Heart left ventricle (tissue), 16 donors: Measurements from ENCODE around the gene TTC22. TPM values are rescaled to one million over a fixed set of nuclear protein-coding genes. Genes with fewer than 3 reads are reported as not detected.

ENCODE experiments used
- ATAC-seq, 4 donors: fragments of 200-7000 bp; cut with Tn5 transposase; one replicate each; pipeline ENCODE4 v1.9.1; 2020 to 2022; ENCODE audit warnings: moderate library complexity in 4 of 4, mild to moderate bottlenecking in 3 of 4, moderate number of reproducible peaks in 1 of 4
- DNase-seq, 5 donors: peaks; one replicate each; pipeline ENCODE4 v3.0.0-alpha.2; 2020
- H3K27ac ChIP-seq, 12 donors: fragments of 200-600 bp; sonication (generic) in 4 of 12; one replicate each; pipeline versions ENCODE4 v1.5.0 to v1.8.0; 2016 to 2022; ENCODE audit warnings: mild to moderate bottlenecking in 2 of 12
- H3K27me3 ChIP-seq, 9 donors: fragments of 200-600 bp; sonication (generic) in 2 of 9; one replicate each; pipeline versions ENCODE4 v1.5.1 to v1.8.0; 2016 to 2022; ENCODE audit warnings: mild to moderate bottlenecking in 3 of 9
- H3K36me3 ChIP-seq, 9 donors: fragments of 200-600 bp; sonication (generic) in 2 of 9; one replicate each; pipeline versions ENCODE4 v1.5.0 to v1.8.0; 2018 to 2022; ENCODE audit warnings: mild to moderate bottlenecking in 2 of 9
- H3K4me1 ChIP-seq, 12 donors: fragments of 200-600 bp; sonication (generic) in 4 of 12; one replicate each; pipeline versions ENCODE4 v1.5.0 to v1.8.0; 2016 to 2022; ENCODE audit warnings: mild to moderate bottlenecking in 3 of 12
- H3K4me3 ChIP-seq, 12 donors: fragments of 200-600 bp; sonication (generic) in 4 of 12; one replicate each; pipeline versions ENCODE4 v1.5.0 to v1.8.0; 2017 to 2022; ENCODE audit warnings: mild to moderate bottlenecking in 9 of 12, moderate library complexity in 4 of 12
- H3K9me3 ChIP-seq, 12 donors: fragments of 200-600 bp; sonication (generic) in 4 of 12; one replicate each; pipeline versions ENCODE4 v1.5.0 to v1.8.0; 2016 to 2022; ENCODE audit warnings: mild to moderate bottlenecking in 1 of 12
- POLR2A ChIP-seq, 2 donors: fragments of 450-650 bp; IDR thresholded peaks; one replicate each; pipeline ENCODE4 v1.6.1; 2017; ENCODE audit warnings: antibody characterized with exemption in 2 of 2, mild to moderate bottlenecking in 2 of 2, moderate library complexity in 2 of 2
- WGBS, 4 donors: extraction: QIAGEN DNeasy Blood & Tissue Kit in 2 of 4; methylation state at CpG; one replicate each; pipeline versions ENCODE4 v1.1.5 to v1.1.7; 2013 to 2018; 5-methylcytosine and 5-hydroxymethylcytosine counted together
- intact Hi-C, 10 donors: fragments of 100-400 bp; cut with DNase I; formaldehyde crosslinking; loops; one replicate each; pipeline versions ENCODE4 v1.11.1 to v1.14.2; 2022
- polyA plus RNA-seq, 2 donors: library from polyadenylated mRNA; stranded (reverse); fragments of 200-250 nt; gene quantifications; one replicate each; pipeline ENCODE4 v1.2.3, GENCODE V29; 2013
- total RNA-seq, 9 donors: library from RNA; depleted of rRNA in 2 of 9; stranded (reverse); fragments of >200 nt in 2 of 9; fragmentation: NEBNext Ultra II Directional in 3 of 9; extraction: Animal tissue kit (Norgen Biotek cat#: 25700) in 3 of 9; gene quantifications; one replicate each; pipeline versions ENCODE4 v1.1.0 to v1.2.4, GENCODE V29; 2016 to 2023
- TF ChIP-seq, protein P1 (sequence below), 12 donors: fragments of 200-600 bp; sonication (generic) in 4 of 12; IDR thresholded peaks; one replicate each; pipeline versions ENCODE4 v1.5.0 to v1.8.0; 2018 to 2022; ENCODE audit warnings: antibody characterized with exemption in 12 of 12, mild to moderate bottlenecking in 5 of 12
- donor health status: ischemic (EF 13 %, LVEDD 7.1; RV severe dilation, severe dysfunction).
- donor health status: healthy with polysubstance abuse.
- donor health status: DM: no; HTN: yes; CAD: no.
- donor health status: DM: no; HTN: no; CAD: no.
- donor health status: ischemic (EF 25% LVEDD 6.9; RV normal size, moderate dysfunction).
- donor health status: ischemic (EF 25% LVEDD 5.7; RV mildly dilated, moderate dysfunction).
- donor health status: healthy.
- donor health status: DM: yes; HTN: yes; CAD: no.
- donor health status: ischemic (EF 35%, LVEDD 5.7; RV mildly dilated, moderate dysfunction).
- donor health status: nonischemic (EF 11% LVEDD 7.7; RV severe dilation, severe dysfunction).
- donor health status: DM: yes; HTN: yes; CAD: no.
- donor health status: PGD.
- donor health status: ischemic (EF 29% LVEDD 5.4; RV normal size, mild dysfunction).
- donor health status: nonischemic (EF 23%, LVEDD 6.1; RV moderate dilation, normal function).

TTC22 gene
- total and polyA plus RNA-seq, 11 donors = 0.06 to 2.5 (median 0.25) TPM; not detected in 2

DNA sequence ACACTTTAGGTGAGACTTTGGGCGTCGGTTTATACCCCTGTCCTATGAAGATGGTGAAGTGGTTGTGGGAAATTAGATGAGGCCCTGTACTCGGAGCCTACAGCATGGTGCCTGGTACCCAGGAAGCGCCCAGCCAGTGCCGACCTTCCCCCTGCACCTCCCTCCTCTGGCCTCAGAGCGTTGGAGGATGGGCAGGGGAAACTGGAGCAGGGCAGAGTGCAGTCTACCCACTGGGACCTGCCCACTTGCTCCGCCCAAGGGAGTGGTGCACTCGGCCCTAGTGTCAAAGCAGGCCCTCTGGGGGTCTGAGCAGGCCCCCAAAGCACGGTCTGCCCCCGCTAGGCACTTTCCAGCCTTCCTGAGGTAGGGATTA lies 13.0 kb upstream of the TTC22 start:
- H3K36me3 ChIP-seq = no peaks in the 10 kb centered on the region
- no peaks in the 10 kb centered on the region for H3K27me3 ChIP-seq
- no peaks in the 10 kb centered on the region for H3K9me3 ChIP-seq
- DNase-seq = no peak
- no peak overlapping the region for H3K27ac ChIP-seq
- no peak for ATAC-seq
- no peaks in the 10 kb centered on the region for H3K4me1 ChIP-seq
- WGBS, 4 donors = 62 to 76% (median 72%) methylated on average over 10 of the region's 10 CpGs
- intact Hi-C loops = loop anchor here in 6 of 10 donors (5.0 to 10.0 kb wide), 6 partner anchors 139 to 952 kb away; no protein-coding TSS in a partner anchor
- TF ChIP-seq POLR2A (IDR thresholded peaks at IDR 0.05) = no peak
- TF ChIP-seq, protein P1, sequence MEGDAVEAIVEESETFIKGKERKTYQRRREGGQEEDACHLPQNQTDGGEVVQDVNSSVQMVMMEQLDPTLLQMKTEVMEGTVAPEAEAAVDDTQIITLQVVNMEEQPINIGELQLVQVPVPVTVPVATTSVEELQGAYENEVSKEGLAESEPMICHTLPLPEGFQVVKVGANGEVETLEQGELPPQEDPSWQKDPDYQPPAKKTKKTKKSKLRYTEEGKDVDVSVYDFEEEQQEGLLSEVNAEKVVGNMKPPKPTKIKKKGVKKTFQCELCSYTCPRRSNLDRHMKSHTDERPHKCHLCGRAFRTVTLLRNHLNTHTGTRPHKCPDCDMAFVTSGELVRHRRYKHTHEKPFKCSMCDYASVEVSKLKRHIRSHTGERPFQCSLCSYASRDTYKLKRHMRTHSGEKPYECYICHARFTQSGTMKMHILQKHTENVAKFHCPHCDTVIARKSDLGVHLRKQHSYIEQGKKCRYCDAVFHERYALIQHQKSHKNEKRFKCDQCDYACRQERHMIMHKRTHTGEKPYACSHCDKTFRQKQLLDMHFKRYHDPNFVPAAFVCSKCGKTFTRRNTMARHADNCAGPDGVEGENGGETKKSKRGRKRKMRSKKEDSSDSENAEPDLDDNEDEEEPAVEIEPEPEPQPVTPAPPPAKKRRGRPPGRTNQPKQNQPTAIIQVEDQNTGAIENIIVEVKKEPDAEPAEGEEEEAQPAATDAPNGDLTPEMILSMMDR (IDR thresholded peaks at IDR 0.05) = no peak
- H3K4me3 ChIP-seq = no peak overlapping the region

DNA sequence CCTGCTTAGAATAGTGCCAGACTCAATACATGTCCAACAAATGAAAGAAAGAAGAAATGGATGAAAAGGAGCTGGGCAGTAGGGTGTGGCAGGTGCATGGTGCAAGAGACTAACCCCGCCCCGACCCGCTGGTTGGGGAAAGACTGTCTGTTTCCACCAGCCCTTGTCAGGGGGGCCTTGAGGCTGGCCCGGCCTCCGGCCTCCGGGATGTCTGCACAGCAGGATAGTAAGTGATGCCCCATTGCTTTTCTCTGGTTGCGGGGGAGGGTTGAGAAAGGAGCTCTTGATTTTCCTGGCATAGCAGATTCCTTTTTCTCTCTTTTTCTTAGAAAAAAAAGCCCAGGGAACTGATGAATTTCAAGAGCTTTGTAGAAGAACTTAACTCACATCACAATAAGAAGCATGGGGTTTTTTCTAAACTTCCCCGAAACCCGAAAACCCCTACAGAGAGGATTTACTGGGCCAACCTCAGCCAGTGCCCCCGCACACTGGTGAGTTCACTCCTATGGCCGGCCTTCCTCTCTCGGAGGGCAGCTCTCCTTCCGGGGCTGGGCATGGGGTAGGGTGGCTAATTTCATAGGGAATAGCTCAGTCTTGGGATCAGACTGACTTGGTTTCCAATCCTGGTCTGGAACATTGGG lies 12.5 kb upstream of the TTC22 start:
- 56 to 67% (median 64%) methylated on average over 13 of the region's 13 CpGs for WGBS, 4 donors
- no peaks in the 10 kb centered on the region for H3K27me3 ChIP-seq
- DNase-seq (no peak), ATAC-seq (no peak)
- TF ChIP-seq, protein P1 (IDR thresholded peaks at IDR 0.05) = no peak
- TF ChIP-seq POLR2A (IDR thresholded peaks at IDR 0.05) = no peak
- H3K9me3 ChIP-seq = no peaks in the 10 kb centered on the region
- H3K4me1 ChIP-seq = no peaks in the 10 kb centered on the region
- intact Hi-C loops = loop anchor here in 6 of 10 donors (5.0 to 10.0 kb wide), 6 partner anchors 139 to 951 kb away; no protein-coding TSS in a partner anchor
- H3K4me3 ChIP-seq = no peak overlapping the region
- H3K36me3 ChIP-seq = no peaks in the 10 kb centered on the region
- no peak overlapping the region for H3K27ac ChIP-seq

DNA sequence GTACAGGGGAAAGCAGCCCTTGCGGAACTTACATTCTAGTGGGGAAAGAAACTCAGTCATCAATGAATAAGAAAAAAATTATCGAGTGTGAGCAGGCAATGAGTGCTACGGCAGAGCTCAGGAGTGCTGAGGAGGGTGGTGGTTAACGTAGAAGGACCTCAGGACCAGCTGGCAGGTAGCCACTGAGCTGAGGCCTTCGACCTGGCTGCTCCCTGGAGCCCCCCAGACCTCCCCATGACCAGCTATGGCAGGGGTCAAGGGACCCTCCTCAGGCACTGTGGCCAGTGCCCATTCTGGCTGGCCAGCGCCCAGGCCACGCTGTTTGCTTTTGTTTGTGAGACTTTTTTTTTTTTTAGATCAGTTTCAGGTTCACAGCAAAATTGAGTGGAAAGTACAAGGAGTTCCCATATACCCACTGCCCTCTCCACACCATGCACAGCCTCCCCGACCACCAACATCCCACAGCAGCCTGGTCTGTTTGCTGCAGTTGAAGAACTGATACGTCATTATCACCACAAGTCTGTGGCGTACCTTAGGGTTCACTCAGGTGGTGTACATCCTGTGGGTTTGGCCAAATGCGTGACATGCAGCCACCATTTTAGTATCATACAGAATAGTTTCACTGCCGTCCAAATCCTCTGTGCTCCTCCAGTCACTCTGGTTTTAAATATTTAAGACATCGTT lies 11.8 kb upstream of the TTC22 start:
- intact Hi-C loops = loop anchor here in 6 of 10 donors (5.0 to 10.0 kb wide), 6 partner anchors 138 to 951 kb away; no protein-coding TSS in a partner anchor
- no peak for ATAC-seq

More for the DNA sequence above, 11.8 kb upstream of the TTC22 start:
- no peaks in the 10 kb centered on the region for H3K36me3 ChIP-seq
- no peaks in the 10 kb centered on the region for H3K4me1 ChIP-seq
- DNase-seq = no peak
- H3K9me3 ChIP-seq = no peaks in the 10 kb centered on the region
- 74 to 81% (median 80%) methylated on average over 13 of the region's 13 CpGs for WGBS, 4 donors
- TF ChIP-seq, protein P1 (IDR thresholded peaks at IDR 0.05) = no peak
- no peak for TF ChIP-seq POLR2A (IDR thresholded peaks at IDR 0.05)
- H3K4me3 ChIP-seq = no peak overlapping the region
- H3K27ac ChIP-seq = no peak overlapping the region
- H3K27me3 ChIP-seq = no peaks in the 10 kb centered on the region
